GM12892 (cell line): ENCODE data around the gene POU2F2.

ENCODE experiments used
- POLR2AphosphoS5 ChIP-seq: IDR thresholded peaks from 2 replicates; pipeline ENCODE4 v1.6.1; 2011; ENCODE audit warnings: low read depth, low read length, control low read depth
- TAF1 ChIP-seq: IDR thresholded peaks from 2 replicates; pipeline ENCODE4 v1.6.1; 2011; ENCODE audit warnings: low read depth, mild to moderate bottlenecking, control low read depth, low read length, borderline replicate concordance

- TF ChIP-seq POLR2AphosphoS5 (no peak), TAF1 (no peak)
Measured at GRCh38 chr19:42172261-42172660, 40.0 kb upstream of the POU2F2 start.
